ENCODE data around the gene ERC2.

GRCh38 chr3:56019490-56020146 is 448.6 kb downstream of the ERC2 start:
- TF ChIP-seq, protein P1, sequence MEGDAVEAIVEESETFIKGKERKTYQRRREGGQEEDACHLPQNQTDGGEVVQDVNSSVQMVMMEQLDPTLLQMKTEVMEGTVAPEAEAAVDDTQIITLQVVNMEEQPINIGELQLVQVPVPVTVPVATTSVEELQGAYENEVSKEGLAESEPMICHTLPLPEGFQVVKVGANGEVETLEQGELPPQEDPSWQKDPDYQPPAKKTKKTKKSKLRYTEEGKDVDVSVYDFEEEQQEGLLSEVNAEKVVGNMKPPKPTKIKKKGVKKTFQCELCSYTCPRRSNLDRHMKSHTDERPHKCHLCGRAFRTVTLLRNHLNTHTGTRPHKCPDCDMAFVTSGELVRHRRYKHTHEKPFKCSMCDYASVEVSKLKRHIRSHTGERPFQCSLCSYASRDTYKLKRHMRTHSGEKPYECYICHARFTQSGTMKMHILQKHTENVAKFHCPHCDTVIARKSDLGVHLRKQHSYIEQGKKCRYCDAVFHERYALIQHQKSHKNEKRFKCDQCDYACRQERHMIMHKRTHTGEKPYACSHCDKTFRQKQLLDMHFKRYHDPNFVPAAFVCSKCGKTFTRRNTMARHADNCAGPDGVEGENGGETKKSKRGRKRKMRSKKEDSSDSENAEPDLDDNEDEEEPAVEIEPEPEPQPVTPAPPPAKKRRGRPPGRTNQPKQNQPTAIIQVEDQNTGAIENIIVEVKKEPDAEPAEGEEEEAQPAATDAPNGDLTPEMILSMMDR (IDR thresholded peaks at IDR 0.05) = no peak
- TF ChIP-seq POLR2A (IDR thresholded peaks at IDR 0.05) = no peak
